GM12878 (cell line): ENCODE results near the gene DEF6. TPM values are rescaled to one million over a fixed set of nuclear protein-coding genes. Genes with fewer than 3 reads are reported as not detected.

Experiments used
- BRCA1 ChIP-seq: IDR thresholded peaks from 2 replicates; pipeline ENCODE4 v1.6.1; 2011; ENCODE audit warnings: low read depth, low read length, improper control_type of control experiment
- CHD2 ChIP-seq: IDR thresholded peaks from 2 replicates; pipeline ENCODE4 v1.6.1; 2011; ENCODE audit warnings: low read depth, low read length, improper control_type of control experiment, borderline replicate concordance
- NFXL1 ChIP-seq: fragments of 450-650 bp; IDR thresholded peaks from 2 replicates; pipeline ENCODE4 v1.6.1; 2017; ENCODE audit warnings: antibody characterized with exemption, mild to moderate bottlenecking, borderline replicate concordance
- NFYA ChIP-seq: IDR thresholded peaks from 2 replicates; pipeline ENCODE4 v1.6.1; 2011; ENCODE audit warnings: low read depth, mild to moderate bottlenecking, low read length, improper control_type of control experiment, borderline replicate concordance
- RB1 ChIP-seq: fragments of 450-650 bp; formaldehyde crosslinking; IDR thresholded peaks from 2 replicates; pipeline ENCODE4 v1.6.1; 2017; ENCODE audit warnings: mild to moderate bottlenecking, borderline replicate concordance
- RUNX3 ChIP-seq: IDR thresholded peaks from 2 replicates; pipeline ENCODE4 v1.6.1; 2012; ENCODE audit warnings: low read length, inconsistent platforms
- SIN3A ChIP-seq: IDR thresholded peaks from 2 replicates; pipeline ENCODE4 v1.6.1; 2012; ENCODE audit warnings: low read depth, low read length, improper control_type of control experiment
- SREBF2 ChIP-seq: IDR thresholded peaks from 2 replicates; pipeline ENCODE4 v1.6.1; 2012; ENCODE audit warnings: mild to moderate bottlenecking, low read length
- TCF3 ChIP-seq: IDR thresholded peaks from 2 replicates; pipeline ENCODE4 v1.6.1; 2012; ENCODE audit warnings: low read depth, mild to moderate bottlenecking, low read length, borderline replicate concordance; ENCODE audit not compliant: insufficient read depth
- polyA plus RNA-seq, 11 experiments: library from polyadenylated mRNA; depleted of rRNA in 4 of 11; unstranded in 6 of 11; stranded (reverse) in 5 of 11; fragments of >200 nt; fragmentation: Nextera tagmentation in 4 of 11; fragmentation: Illumina TruSeq in 1 of 11; extraction: Ambion mirVana in 4 of 11; extraction: Trizol in 1 of 11; gene quantifications; 1 replicate in 1 of 11; 2 replicates in 10 of 11; pipeline versions ENCODE4 v1.2.1 to v1.2.3, GENCODE V29; 2011 to 2016; ENCODE audit warnings: inconsistent platforms in 2 of 11, missing spikeins in 2 of 11, low read depth in 1 of 11
- total RNA-seq, 4 experiments: library from RNA; depleted of rRNA in 3 of 4; stranded (reverse); fragments of >200 nt in 3 of 4; fragmentation: Illumina TruSeq in 1 of 4; extraction: Trizol in 1 of 4; gene quantifications; 2 replicates each; pipeline versions ENCODE4 v1.2.1 to v1.2.3, GENCODE V29; 2013 to 2021
- TF ChIP-seq, protein P1 (sequence below): fragments of 450-650 bp; IDR thresholded peaks from 2 replicates; pipeline ENCODE4 v1.6.1; 2017; ENCODE audit warnings: mild to moderate bottlenecking, moderate library complexity
- TF ChIP-seq, protein P2 (sequence below): fragments of 450-650 bp; formaldehyde crosslinking; IDR thresholded peaks from 2 replicates; pipeline ENCODE4 v1.4.0; 2020; ENCODE audit warnings: mild to moderate bottlenecking, moderate library complexity
- TF ChIP-seq, protein P3 (sequence below): fragments of 450-650 bp; IDR thresholded peaks from 2 replicates; pipeline ENCODE4 v1.6.1; 2017; ENCODE audit warnings: mild to moderate bottlenecking
- TF ChIP-seq, protein P4 (sequence below): IDR thresholded peaks from 2 replicates; pipeline ENCODE4 v1.6.1; 2011; ENCODE audit warnings: borderline replicate concordance, low read depth, mild to moderate bottlenecking, moderate library complexity, mixed read lengths, low read length; ENCODE audit not compliant: insufficient read depth; ENCODE audit errors: extremely low read length
- TF ChIP-seq, protein P5 (sequence below): fragments of 450-650 bp; formaldehyde crosslinking; IDR thresholded peaks from 2 replicates; pipeline ENCODE4 v1.4.0; 2022; ENCODE audit warnings: mild to moderate bottlenecking, moderate library complexity

Gene DEF6
- total and polyA plus RNA-seq, 10 of the 15 experiments (the other 5 are each of a cell fraction or from before 2014, with no cell fraction given), result 3.3 to 69.5 (median 48.8) TPM

DNA sequence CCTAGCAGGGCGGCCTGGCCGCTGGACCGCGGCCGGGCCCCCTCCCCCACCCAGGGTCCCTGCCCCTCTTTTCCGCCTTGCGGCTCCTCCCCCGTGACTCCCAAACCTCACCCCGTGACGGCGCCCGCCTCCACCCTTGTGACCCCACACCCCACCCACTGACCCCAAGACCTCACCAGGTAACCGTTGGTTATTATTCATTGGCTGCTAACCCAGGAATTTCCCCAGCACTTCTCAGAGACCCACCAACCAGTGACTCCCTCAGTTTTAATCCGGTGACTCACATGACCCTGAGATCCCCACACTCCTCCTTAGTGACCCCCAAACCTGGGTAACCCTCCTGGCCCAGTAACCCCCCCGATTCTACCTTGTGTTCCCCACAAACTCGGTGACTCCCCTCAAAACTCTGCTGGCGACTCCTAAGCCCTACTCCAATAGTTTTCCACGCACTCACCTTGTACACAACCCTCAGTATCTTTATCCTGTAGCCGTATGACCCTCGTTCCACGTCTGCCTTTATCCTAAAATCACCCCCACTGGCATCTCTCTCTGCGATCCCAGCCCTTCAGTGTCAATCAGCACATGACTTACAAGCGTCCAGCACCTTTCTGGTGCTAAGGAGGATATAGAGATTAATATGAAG lies 37.5 kb upstream of the DEF6 start (continued):
- TF ChIP-seq BRCA1 (no peak), SIN3A (no peak), RB1 (no peak), NFYA (no peak), RUNX3 (no peak; the same call in 1 of the 2 replicates), CHD2 (no peak), SREBF2 (no peak), NFXL1 (no peak), TCF3 (no peak)
- TF ChIP-seq, protein P1, sequence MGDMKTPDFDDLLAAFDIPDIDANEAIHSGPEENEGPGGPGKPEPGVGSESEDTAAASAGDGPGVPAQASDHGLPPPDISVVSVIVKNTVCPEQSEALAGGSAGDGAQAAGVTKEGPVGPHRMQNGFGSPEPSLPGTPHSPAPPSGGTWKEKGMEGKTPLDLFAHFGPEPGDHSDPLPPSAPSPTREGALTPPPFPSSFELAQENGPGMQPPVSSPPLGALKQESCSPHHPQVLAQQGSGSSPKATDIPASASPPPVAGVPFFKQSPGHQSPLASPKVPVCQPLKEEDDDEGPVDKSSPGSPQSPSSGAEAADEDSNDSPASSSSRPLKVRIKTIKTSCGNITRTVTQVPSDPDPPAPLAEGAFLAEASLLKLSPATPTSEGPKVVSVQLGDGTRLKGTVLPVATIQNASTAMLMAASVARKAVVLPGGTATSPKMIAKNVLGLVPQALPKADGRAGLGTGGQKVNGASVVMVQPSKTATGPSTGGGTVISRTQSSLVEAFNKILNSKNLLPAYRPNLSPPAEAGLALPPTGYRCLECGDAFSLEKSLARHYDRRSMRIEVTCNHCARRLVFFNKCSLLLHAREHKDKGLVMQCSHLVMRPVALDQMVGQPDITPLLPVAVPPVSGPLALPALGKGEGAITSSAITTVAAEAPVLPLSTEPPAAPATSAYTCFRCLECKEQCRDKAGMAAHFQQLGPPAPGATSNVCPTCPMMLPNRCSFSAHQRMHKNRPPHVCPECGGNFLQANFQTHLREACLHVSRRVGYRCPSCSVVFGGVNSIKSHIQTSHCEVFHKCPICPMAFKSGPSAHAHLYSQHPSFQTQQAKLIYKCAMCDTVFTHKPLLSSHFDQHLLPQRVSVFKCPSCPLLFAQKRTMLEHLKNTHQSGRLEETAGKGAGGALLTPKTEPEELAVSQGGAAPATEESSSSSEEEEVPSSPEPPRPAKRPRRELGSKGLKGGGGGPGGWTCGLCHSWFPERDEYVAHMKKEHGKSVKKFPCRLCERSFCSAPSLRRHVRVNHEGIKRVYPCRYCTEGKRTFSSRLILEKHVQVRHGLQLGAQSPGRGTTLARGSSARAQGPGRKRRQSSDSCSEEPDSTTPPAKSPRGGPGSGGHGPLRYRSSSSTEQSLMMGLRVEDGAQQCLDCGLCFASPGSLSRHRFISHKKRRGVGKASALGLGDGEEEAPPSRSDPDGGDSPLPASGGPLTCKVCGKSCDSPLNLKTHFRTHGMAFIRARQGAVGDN, result no peak; the same call in 1 of the 2 replicates
- TF ChIP-seq, protein P2, sequence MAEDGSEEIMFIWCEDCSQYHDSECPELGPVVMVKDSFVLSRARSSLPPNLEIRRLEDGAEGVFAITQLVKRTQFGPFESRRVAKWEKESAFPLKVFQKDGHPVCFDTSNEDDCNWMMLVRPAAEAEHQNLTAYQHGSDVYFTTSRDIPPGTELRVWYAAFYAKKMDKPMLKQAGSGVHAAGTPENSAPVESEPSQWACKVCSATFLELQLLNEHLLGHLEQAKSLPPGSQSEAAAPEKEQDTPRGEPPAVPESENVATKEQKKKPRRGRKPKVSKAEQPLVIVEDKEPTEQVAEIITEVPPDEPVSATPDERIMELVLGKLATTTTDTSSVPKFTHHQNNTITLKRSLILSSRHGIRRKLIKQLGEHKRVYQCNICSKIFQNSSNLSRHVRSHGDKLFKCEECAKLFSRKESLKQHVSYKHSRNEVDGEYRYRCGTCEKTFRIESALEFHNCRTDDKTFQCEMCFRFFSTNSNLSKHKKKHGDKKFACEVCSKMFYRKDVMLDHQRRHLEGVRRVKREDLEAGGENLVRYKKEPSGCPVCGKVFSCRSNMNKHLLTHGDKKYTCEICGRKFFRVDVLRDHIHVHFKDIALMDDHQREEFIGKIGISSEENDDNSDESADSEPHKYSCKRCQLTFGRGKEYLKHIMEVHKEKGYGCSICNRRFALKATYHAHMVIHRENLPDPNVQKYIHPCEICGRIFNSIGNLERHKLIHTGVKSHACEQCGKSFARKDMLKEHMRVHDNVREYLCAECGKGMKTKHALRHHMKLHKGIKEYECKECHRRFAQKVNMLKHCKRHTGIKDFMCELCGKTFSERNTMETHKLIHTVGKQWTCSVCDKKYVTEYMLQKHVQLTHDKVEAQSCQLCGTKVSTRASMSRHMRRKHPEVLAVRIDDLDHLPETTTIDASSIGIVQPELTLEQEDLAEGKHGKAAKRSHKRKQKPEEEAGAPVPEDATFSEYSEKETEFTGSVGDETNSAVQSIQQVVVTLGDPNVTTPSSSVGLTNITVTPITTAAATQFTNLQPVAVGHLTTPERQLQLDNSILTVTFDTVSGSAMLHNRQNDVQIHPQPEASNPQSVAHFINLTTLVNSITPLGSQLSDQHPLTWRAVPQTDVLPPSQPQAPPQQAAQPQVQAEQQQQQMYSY (CRISPR knock-in tag), result no peak
- TF ChIP-seq, protein P3, sequence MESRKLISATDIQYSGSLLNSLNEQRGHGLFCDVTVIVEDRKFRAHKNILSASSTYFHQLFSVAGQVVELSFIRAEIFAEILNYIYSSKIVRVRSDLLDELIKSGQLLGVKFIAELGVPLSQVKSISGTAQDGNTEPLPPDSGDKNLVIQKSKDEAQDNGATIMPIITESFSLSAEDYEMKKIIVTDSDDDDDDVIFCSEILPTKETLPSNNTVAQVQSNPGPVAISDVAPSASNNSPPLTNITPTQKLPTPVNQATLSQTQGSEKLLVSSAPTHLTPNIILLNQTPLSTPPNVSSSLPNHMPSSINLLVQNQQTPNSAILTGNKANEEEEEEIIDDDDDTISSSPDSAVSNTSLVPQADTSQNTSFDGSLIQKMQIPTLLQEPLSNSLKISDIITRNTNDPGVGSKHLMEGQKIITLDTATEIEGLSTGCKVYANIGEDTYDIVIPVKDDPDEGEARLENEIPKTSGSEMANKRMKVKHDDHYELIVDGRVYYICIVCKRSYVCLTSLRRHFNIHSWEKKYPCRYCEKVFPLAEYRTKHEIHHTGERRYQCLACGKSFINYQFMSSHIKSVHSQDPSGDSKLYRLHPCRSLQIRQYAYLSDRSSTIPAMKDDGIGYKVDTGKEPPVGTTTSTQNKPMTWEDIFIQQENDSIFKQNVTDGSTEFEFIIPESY, result no peak
- TF ChIP-seq, protein P4, sequence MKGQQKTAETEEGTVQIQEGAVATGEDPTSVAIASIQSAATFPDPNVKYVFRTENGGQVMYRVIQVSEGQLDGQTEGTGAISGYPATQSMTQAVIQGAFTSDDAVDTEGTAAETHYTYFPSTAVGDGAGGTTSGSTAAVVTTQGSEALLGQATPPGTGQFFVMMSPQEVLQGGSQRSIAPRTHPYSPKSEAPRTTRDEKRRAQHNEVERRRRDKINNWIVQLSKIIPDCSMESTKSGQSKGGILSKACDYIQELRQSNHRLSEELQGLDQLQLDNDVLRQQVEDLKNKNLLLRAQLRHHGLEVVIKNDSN, result peak; percentile 31
- TF ChIP-seq, protein P5, sequence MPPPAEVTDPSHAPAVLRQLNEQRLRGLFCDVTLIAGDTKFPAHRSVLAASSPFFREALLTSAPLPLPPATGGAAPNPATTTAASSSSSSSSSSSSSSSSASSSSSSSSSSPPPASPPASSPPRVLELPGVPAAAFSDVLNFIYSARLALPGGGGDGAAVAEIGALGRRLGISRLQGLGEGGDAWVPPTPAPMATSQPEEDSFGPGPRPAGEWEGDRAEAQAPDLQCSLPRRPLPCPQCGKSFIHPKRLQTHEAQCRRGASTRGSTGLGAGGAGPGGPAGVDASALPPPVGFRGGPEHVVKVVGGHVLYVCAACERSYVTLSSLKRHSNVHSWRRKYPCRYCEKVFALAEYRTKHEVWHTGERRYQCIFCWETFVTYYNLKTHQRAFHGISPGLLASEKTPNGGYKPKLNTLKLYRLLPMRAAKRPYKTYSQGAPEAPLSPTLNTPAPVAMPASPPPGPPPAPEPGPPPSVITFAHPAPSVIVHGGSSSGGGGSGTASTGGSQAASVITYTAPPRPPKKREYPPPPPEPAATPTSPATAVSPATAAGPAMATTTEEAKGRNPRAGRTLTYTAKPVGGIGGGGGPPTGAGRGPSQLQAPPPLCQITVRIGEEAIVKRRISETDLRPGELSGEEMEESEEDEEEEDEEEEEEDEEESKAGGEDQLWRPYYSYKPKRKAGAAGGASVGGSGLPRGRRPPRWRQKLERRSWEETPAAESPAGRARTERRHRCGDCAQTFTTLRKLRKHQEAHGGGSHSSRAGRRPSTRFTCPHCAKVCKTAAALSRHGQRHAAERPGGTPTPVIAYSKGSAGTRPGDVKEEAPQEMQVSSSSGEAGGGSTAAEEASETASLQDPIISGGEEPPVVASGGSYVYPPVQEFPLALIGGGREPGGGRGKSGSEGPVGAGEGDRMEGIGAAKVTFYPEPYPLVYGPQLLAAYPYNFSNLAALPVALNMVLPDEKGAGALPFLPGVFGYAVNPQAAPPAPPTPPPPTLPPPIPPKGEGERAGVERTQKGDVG (CRISPR knock-in tag), result no peak
